ENCODE data around the gene CYTH1.

CYTH1 gene

GRCh38 chr17:78734793-78735641 is 47.1 kb downstream of the CYTH1 start:
- DNase-seq, result no peak

DNA sequence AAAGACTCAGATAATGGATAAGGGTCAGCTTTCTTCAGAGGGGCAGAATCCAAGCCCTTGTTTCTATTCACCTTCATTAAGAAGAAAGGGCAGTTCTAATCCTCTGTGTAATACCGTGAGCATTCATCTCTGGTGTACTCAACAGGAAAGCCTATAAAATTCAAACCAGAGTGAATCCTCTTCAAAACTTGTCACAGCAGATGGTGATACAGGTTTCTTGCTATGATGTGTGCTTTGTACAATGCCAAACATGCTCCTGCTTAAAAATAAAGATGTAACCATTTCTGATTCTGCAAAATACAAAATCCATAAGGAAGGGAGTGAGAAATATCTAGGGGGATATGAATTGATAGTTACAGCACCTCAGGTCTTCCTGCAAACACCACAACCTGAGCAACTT is 49.7 kb downstream of the CYTH1 start:
- DNase-seq, result no peak

GRCh38 chr17:78731904-78732303 is 50.2 kb downstream of the CYTH1 start:
- no peak for DNase-seq

GRCh38 chr17:78729641-78730040 is 52.4 kb downstream of the CYTH1 start:
- no peak for DNase-seq

- no peak for DNase-seq
These were observed 53.6 kb downstream of the CYTH1 start for GRCh38 chr17:78728495-78728894.

DNA sequence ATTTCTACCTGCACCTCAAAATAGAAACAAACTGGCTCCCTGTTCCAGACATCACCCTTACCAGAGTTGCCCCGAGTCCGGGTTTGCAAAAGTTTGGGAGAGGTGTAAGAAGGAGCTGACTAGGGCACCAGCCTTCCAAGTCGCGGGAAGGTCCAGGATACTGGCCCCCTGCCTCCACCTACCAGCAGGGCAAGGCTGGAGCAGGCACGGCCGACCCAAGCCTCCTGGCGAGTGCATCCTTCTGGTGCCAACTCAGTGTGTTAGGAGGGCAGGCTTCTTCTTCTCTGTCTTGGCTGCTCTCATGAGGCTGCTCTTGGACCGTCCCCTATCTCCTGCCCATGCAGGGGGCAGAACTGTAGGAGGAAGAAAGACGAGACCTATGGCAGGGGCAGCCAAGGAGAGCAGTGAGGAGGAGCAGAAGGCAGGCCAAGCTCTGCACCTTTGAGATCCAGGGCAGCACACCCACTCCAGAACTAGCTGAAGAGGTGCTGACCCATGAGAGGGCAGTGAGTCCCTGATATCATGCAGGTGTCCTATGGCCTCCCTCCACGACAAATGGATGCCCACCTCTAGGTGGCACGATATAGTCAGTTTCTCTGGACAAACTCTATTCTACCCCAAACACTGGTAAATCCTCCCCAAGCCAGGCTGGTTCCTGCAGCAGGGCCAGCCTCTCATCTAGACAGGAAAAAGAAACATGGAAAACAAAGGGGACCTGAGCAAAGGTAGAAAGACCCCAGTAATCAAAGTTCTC is 54.4 kb downstream of the CYTH1 start:
- no peak for DNase-seq

DNA sequence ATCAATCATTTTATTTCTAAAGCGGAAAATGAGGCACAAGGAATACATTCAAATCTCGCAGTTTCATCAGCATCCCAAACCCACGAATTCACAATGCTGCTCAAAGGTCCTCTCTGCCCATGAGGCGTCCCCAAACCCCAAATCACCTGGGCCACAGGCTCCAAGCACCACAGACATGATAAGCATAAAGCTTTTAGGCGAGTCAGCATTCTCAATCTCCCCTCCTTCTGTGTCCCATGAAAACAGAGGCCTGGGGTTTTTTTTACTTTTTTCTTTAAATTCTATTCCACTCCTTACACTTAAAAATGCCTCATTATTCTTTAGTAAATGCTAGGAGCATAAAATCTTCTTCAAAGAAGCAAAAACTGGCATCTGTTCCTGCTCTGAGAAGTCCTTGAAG is 55.0 kb downstream of the CYTH1 start:
- DNase-seq, result no peak

DNA sequence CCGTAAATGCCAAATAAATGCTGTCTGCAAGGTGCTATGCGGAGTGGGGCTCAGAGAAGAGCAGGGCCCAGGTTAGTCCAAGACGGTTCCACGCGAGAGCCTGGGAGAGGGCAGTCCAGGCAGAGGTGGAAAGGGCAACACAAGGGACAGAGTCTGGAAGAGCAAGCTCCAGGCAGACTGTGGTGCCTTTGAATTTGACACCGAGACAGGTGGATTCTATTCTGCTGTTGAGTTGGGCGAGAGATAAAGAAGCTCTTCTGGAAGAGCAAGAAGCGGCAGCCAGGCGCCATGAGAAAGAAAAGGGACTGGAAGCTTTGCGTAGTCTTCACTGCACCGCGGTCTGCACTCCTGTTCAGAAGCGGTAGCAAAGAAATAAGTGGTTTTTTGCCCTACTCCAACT is 55.6 kb downstream of the CYTH1 start:
- DNase-seq, result no peak

- DNase-seq, result no peak
These were observed 56.5 kb downstream of the CYTH1 start for GRCh38 chr17:78725448-78726021.

GRCh38 chr17:78724999-78725398 is 57.1 kb downstream of the CYTH1 start:
- DNase-seq, result no peak

DNA sequence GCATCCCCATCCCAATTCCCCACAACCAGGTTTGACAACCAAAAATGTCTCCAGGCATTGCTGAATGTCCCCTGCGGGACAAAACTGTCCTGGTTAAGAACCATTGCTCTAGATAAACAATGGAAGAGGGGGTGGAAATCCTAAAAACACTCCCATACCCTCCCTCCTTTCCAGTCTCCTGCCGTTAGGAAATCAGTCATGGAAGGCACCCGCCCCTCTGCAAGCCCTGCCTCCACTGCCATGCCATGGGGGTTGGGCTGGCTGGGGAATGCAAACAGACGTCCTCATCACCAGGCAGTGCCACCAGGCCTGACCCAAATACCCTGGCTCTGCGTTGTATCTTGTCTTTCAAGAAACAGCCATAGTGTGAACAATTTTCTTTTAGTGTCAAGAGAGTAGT is 57.5 kb downstream of the CYTH1 start:
- DNase-seq, result no peak

- DNase-seq, result no peak
These were observed 58.1 kb downstream of the CYTH1 start for GRCh38 chr17:78723957-78724356.

DNA sequence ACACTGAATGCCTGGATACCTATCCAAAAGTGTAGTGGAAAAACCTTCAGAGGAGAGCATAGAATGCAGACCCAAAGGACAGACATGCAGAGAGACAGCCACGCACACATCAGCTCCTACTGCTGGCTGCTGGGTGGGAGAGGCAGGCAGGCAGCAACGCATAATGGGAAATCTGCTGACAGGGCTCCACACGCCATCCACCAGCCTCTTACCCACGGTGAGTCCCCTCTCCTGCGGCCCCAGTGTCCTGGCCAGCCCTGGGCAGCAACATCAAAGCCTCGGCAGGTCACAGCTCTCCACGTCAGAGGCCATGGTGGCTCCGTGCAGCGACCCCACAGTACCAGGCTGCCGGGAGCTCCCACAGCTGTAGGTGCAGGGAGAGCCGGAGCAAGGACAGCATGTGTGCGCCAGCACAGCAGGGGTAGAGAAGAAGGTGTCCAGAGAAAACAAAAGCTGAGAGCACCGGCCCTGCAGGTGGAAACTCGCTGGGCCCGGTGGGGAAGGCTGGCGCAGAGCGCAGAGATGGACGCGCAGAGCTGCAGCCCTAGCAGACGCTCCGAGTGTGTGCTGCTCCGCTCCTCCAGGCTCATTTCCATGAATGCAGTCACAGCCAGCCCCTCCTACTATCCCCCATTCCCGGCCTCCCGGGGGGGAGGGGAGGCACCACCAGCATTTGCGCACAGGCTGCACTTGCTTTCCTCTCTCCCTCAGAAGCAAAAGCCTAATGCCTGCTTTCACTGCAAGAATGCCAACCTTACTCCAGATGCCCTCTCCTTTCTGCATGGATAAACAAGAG is 58.9 kb downstream of the CYTH1 start:
- no peak for DNase-seq

GRCh38 chr17:78722246-78722761 is 59.8 kb downstream of the CYTH1 start:
- DNase-seq, result no peak

GRCh38 chr17:78719630-78720298 is 62.3 kb downstream of the CYTH1 start:
- no peak for DNase-seq

- no peak for DNase-seq
These were observed 63.4 kb downstream of the CYTH1 start for GRCh38 chr17:78718575-78719208.

DNA sequence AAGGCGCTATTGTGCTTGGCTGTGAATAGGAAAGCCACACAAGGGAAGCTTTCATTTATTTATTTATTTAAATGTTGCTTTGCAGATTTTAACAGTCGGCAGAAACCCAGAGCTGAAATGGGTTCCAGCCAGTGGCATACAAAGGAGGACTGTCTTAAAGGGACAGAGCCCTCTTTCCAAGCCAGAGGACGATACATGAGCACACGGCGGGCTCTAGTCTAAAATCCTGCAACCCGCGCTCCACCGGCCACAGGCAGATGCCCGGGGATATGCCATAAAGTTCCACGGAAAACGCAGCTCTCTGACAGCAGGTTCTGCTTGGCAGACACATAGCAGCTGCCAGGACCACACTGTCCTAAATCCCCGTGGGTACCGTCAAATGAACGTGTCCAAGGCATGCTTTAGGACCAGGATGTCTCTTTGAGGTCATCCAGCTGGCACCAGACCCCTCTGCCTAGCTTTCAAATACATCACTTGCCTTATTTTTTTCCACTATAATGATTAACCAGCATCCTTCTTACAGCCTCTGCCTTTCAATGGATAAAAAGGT is 64.6 kb downstream of the CYTH1 start:
- no peak for DNase-seq

DNA sequence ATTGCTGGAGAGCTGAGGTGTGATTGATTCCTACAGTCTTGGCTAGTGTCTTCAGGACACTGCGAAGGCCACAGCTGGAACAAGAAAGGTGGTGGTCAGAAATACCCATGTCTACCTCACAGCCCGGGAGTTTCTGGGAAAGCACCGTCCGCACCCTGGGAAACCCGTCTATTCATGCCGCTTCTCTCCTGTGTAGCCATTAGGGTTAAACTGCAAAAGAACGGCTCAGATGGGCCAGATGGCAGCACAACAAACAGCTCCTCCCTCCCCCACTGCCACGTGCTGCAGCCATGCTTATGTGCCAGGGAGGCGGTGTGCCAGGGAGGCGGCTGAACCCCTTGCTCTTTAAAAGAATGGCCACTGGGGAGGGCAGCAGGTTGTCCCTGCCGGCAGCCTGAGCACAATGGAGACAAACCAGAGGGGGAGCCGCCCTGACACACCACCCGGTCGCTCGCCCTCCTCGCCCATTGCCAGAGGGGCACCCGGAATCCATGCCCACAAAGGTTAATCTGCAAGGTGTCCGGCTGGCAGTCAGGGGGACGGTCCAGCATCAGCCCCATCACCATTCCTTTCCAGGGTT is 65.2 kb downstream of the CYTH1 start:
- no peak for DNase-seq

GRCh38 chr17:78716292-78716691 is 65.8 kb downstream of the CYTH1 start:
- DNase-seq, result no peak

DNA sequence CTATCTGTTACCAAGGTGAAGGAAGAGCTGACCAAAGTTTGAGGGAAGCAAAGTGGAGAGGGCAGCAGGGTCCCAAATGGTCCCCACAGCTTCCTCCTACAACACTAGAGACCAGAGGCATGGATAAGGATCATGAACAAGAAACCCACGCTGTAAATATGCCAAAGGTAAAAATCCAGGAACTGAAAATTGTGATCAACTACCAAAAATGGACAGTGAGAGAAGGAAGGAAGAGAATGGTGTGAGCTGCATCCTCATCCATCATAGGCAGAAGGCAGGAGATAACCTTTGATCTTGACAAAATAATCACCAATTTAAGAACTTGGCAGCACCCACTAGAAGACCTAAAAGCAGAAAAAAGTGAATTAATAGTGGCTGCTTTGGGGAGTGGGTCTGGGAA is 66.2 kb downstream of the CYTH1 start:
- no peak for DNase-seq
